ENCODE results near the gene XYLT1.

- TF ChIP-seq POLR2A (IDR thresholded peaks at IDR 0.05; ENCODE audit: low read depth, low read length), result no peak
- no peak for TF ChIP-seq POLR2AphosphoS5 (IDR thresholded peaks at IDR 0.05; ENCODE audit: low read depth, low read length)
- TF ChIP-seq TAF1 (IDR thresholded peaks at IDR 0.05; ENCODE audit: low read depth, low read length), result no peak
- TF ChIP-seq SPI1 (IDR thresholded peaks at IDR 0.05; ENCODE audit: low read depth, low read length), result no peak
- TF ChIP-seq POU2F2 (IDR thresholded peaks at IDR 0.05; ENCODE audit: low read depth, low read length), result no peak
Observed at GRCh38 chr16:17273142-17273561, 197.6 kb downstream of the XYLT1 start.
